Type B pancreatic cell (in vitro differentiated cells): ENCODE data around the gene METTL15. TPM values are rescaled to one million over a fixed set of nuclear protein-coding genes. Genes with fewer than 3 reads are reported as not detected.

Experiments
- DNase-seq: peaks from one replicate; pipeline ENCODE4 v3.0.0; 2021; ENCODE audit warnings: mixed read lengths; ENCODE audit not compliant: unreplicated experiment; ENCODE audit errors: extremely low spot score
- H3K27ac Mint-ChIP-seq: 2 replicates; pipeline ENCODE4 v1.8.0; 2021; ENCODE audit warnings: mild to moderate bottlenecking, mixed read lengths
- H3K27me3 Mint-ChIP-seq: 2 replicates; pipeline ENCODE4 v1.8.0; 2021; ENCODE audit warnings: mixed read lengths
- H3K36me3 Mint-ChIP-seq: 2 replicates; pipeline ENCODE4 v1.8.0; 2021; ENCODE audit warnings: mixed read lengths
- H3K4me1 Mint-ChIP-seq: one replicate; pipeline ENCODE4 v1.8.0; 2021; ENCODE audit warnings: mixed read lengths; ENCODE audit not compliant: unreplicated experiment
- H3K4me3 Mint-ChIP-seq: 2 replicates; pipeline ENCODE4 v1.8.0; 2021; ENCODE audit warnings: mild to moderate bottlenecking, mixed read lengths
- H3K9me3 Mint-ChIP-seq: 2 replicates; pipeline ENCODE4 v1.8.0; 2021; ENCODE audit warnings: mixed read lengths
- total RNA-seq: library from RNA; stranded (reverse); gene quantifications from 2 replicates; pipeline ENCODE4 v1.2.1, GENCODE V29; 2021; ENCODE audit warnings: low replicate concordance
- TF ChIP-seq, protein P1 (sequence below): fragments of 200-600 bp; sonication (generic); conservative IDR thresholded peaks from 2 replicates; pipeline ENCODE4 v1.5.0; 2021; ENCODE audit warnings: antibody characterized with exemption, mild to moderate bottlenecking

Gene METTL15
- total RNA-seq, 1 donor from 2014 or later = 13.4 TPM

GRCh38 chr11:28223994-28224393, 115.8 kb downstream of the METTL15 start:
- H3K9me3 Mint-ChIP-seq = peaks cover 6% of the 10 kb centered on the region
- DNase-seq = no peak
- H3K36me3 Mint-ChIP-seq = peaks cover 6% of the 10 kb centered on the region
- TF ChIP-seq, protein P1, sequence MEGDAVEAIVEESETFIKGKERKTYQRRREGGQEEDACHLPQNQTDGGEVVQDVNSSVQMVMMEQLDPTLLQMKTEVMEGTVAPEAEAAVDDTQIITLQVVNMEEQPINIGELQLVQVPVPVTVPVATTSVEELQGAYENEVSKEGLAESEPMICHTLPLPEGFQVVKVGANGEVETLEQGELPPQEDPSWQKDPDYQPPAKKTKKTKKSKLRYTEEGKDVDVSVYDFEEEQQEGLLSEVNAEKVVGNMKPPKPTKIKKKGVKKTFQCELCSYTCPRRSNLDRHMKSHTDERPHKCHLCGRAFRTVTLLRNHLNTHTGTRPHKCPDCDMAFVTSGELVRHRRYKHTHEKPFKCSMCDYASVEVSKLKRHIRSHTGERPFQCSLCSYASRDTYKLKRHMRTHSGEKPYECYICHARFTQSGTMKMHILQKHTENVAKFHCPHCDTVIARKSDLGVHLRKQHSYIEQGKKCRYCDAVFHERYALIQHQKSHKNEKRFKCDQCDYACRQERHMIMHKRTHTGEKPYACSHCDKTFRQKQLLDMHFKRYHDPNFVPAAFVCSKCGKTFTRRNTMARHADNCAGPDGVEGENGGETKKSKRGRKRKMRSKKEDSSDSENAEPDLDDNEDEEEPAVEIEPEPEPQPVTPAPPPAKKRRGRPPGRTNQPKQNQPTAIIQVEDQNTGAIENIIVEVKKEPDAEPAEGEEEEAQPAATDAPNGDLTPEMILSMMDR = no peak
- no peaks in the 10 kb centered on the region for H3K4me1 Mint-ChIP-seq
- H3K4me3 Mint-ChIP-seq = no peak overlapping the region
- no peaks in the 10 kb centered on the region for H3K27me3 Mint-ChIP-seq
- H3K27ac Mint-ChIP-seq = no peak overlapping the region

DNA sequence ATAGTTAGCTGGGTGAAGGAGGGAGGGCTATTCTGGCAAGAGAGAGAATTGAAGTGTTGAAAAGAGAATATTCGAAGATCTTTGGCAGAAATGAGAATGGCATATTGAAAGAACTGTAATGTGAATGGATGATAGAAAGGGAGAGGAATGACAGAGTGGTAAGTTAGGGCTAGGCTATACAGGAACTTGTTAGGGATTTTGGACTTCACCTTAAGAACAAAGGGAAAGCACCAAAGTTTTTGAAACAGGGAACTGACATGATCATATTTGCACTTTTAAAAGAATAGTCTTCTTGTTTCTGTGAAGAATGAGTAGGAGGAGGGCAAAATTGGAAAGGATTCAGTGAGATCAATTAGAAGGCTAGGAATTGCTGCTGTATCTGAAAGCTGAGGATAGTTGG, 119.3 kb downstream of the METTL15 start:
- no peaks in the 10 kb centered on the region for H3K4me1 Mint-ChIP-seq
- TF ChIP-seq, protein P1 = no peak
- H3K4me3 Mint-ChIP-seq = no peak overlapping the region
- no peak for DNase-seq
- no peaks in the 10 kb centered on the region for H3K36me3 Mint-ChIP-seq
- no peaks in the 10 kb centered on the region for H3K9me3 Mint-ChIP-seq
- H3K27me3 Mint-ChIP-seq = no peaks in the 10 kb centered on the region
- H3K27ac Mint-ChIP-seq = no peak overlapping the region

DNA sequence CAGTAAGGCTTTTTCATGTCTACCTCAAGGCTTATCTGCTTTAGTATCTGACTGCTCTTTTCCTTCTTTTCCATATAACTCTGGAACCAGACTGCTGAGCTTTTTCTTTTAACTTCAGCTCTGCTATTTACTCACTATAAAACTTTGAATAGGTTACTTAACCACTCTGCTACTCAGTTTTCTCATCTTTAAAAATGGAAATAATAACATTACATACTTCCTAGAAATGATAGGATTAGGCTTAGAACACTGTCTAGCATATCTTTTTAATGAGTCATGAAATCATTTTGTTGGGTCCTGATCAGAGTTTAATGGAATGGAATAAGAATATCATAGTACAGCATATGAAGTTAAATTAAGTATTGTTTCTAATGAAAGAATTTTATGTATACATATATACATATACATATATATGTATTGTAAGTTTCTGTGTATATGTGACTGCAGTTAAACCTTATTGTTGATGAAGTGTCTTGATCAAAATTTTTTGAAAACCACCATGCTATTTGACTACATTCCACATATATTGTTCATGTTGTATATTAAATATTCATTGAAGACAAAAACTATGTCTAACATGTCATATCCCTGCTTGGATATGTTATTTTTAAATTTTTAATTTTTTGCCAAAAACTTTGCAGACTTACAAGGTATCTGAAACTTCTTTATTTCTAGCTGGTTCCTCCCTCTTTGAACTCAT, 120.2 kb downstream of the METTL15 start:
- no peak overlapping the region for H3K27ac Mint-ChIP-seq
- H3K9me3 Mint-ChIP-seq = no peaks in the 10 kb centered on the region
- no peaks in the 10 kb centered on the region for H3K36me3 Mint-ChIP-seq
- TF ChIP-seq, protein P1 = no peak
- H3K27me3 Mint-ChIP-seq = no peaks in the 10 kb centered on the region
- no peak for DNase-seq
- H3K4me3 Mint-ChIP-seq = no peak overlapping the region
- no peaks in the 10 kb centered on the region for H3K4me1 Mint-ChIP-seq

DNA sequence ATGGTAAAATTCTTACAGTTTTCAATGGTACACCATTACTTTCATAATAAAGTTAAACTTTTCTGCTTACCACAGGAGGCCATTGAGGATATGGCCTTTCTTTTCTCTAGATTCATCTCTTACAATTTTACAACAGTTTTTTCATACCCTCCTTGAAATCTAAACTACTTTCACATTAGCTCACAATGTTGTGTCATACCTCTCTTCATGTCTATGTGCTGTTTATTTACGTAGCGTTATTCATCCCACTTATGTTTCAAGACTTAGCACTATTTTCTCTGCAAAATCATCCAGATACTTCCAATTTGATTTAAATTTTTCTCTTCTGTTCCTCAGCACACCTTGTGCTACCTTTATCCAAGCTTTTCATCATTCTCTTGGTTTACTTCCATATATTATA, 123.3 kb downstream of the METTL15 start:
- no peak for DNase-seq
- Mint-ChIP-seq H3K4me1 (no peaks in the 10 kb centered on the region), H3K36me3 (no peaks in the 10 kb centered on the region), H3K9me3 (no peaks in the 10 kb centered on the region), H3K4me3 (no peak overlapping the region), H3K27ac (no peak overlapping the region), H3K27me3 (no peaks in the 10 kb centered on the region)
- TF ChIP-seq, protein P1 = no peak

DNA sequence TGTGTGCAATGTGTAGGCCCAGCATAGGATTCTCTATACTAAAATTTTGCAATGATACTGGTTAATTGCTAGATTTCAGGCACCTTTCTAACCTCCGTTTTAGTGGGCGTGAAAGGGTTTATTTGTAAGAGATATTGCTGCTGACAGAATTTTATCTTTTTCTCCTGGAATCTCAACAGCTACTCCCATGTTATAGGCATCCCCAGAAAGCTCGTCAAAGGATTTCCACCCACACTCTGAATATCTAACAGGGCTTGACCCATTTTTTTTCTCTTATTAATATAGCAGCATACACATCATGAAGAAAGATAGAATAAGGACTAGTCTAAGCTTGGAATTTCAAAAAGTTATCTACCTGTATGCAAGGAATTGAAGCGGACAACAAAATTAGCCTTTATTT, 124.5 kb downstream of the METTL15 start:
- Mint-ChIP-seq H3K4me3 (no peak overlapping the region), H3K9me3 (no peaks in the 10 kb centered on the region), H3K36me3 (no peaks in the 10 kb centered on the region), H3K4me1 (no peaks in the 10 kb centered on the region), H3K27ac (no peak overlapping the region), H3K27me3 (no peaks in the 10 kb centered on the region)
- DNase-seq = no peak
- TF ChIP-seq, protein P1 = no peak
